DND-41 (cell line): Measurements from ENCODE around the gene GRAMD4.

ENCODE experiments used
- ATAC-seq: fragments of 200-7000 bp; cut with Tn5 transposase; 3 replicates; pipeline ENCODE4 v1.9.1; 2021; ENCODE audit warnings: low read depth; ENCODE audit not compliant: insufficient read depth
- DNase-seq: peaks from one replicate; pipeline ENCODE4 v3.0.0-alpha.2; 2020
- H2AFZ ChIP-seq: 2 replicates; pipeline ENCODE4 v1.6.0; 2012; ENCODE audit warnings: low read depth, low read length
- H3K27ac ChIP-seq: 2 replicates; pipeline ENCODE4 v1.5.1; 2012; ENCODE audit warnings: low read length, inconsistent platforms
- H3K27me3 ChIP-seq: fragments of 200-600 bp; sonication (generic); 2 replicates; pipeline ENCODE4 v1.6.0; 2012; ENCODE audit warnings: low read length, mild to moderate bottlenecking, inconsistent platforms; ENCODE audit not compliant: insufficient read depth, poor library complexity
- H3K36me3 ChIP-seq: 2 replicates; pipeline ENCODE4 v1.5.1; 2012; ENCODE audit warnings: low read length, inconsistent platforms; ENCODE audit not compliant: insufficient read depth
- H3K4me1 ChIP-seq: 2 replicates; pipeline ENCODE4 v1.5.1; 2012; ENCODE audit warnings: mild to moderate bottlenecking, low read length; ENCODE audit not compliant: insufficient read depth
- H3K4me2 ChIP-seq: 2 replicates; pipeline ENCODE4 v1.6.0; 2012; ENCODE audit warnings: mild to moderate bottlenecking, moderate library complexity, low read length, inconsistent platforms; ENCODE audit not compliant: insufficient read depth
- H3K4me3 ChIP-seq, 2 experiments: fragments of 200-600 bp in 1 of 2; shearing (Covaris generic) in 1 of 2; 2 replicates each; pipeline ENCODE4 v1.5.1; 2012 to 2016; ENCODE audit warnings: inconsistent platforms in 2 of 2, low read length in 2 of 2, mild to moderate bottlenecking in 2 of 2, low read depth in 1 of 2, moderate library complexity in 1 of 2
- H3K79me2 ChIP-seq: 2 replicates; pipeline ENCODE4 v1.6.0; 2012; ENCODE audit warnings: low read length, inconsistent platforms; ENCODE audit not compliant: insufficient read depth
- H3K9ac ChIP-seq: 2 replicates; pipeline ENCODE4 v1.6.0; 2012; ENCODE audit warnings: low read depth, mild to moderate bottlenecking, inconsistent platforms, low read length, moderate library complexity
- H3K9me3 ChIP-seq: 2 replicates; pipeline ENCODE4 v1.5.1; 2012; ENCODE audit warnings: low read length, moderate library complexity, mild to moderate bottlenecking, inconsistent platforms; ENCODE audit not compliant: insufficient read depth, severe bottlenecking
- H4K20me1 ChIP-seq: 2 replicates; pipeline ENCODE4 v1.6.0; 2012; ENCODE audit warnings: low read length; ENCODE audit not compliant: insufficient read depth
- EZH2 ChIP-seq: IDR thresholded peaks from 3 replicates; pipeline ENCODE4 v1.6.1; 2012; ENCODE audit warnings: borderline replicate concordance, low read depth, mild to moderate bottlenecking, moderate library complexity, low read length, inconsistent platforms; ENCODE audit not compliant: severe bottlenecking
- TF ChIP-seq, protein P1 (sequence below): IDR thresholded peaks from 2 replicates; pipeline ENCODE4 v1.5.1; 2012; ENCODE audit warnings: borderline replicate concordance, low read length, moderate library complexity, mild to moderate bottlenecking; ENCODE audit not compliant: poor library complexity, severe bottlenecking; ENCODE audit errors: extremely low read depth

Gene GRAMD4, protein sequence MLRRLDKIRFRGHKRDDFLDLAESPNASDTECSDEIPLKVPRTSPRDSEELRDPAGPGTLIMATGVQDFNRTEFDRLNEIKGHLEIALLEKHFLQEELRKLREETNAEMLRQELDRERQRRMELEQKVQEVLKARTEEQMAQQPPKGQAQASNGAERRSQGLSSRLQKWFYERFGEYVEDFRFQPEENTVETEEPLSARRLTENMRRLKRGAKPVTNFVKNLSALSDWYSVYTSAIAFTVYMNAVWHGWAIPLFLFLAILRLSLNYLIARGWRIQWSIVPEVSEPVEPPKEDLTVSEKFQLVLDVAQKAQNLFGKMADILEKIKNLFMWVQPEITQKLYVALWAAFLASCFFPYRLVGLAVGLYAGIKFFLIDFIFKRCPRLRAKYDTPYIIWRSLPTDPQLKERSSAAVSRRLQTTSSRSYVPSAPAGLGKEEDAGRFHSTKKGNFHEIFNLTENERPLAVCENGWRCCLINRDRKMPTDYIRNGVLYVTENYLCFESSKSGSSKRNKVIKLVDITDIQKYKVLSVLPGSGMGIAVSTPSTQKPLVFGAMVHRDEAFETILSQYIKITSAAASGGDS

DNA sequence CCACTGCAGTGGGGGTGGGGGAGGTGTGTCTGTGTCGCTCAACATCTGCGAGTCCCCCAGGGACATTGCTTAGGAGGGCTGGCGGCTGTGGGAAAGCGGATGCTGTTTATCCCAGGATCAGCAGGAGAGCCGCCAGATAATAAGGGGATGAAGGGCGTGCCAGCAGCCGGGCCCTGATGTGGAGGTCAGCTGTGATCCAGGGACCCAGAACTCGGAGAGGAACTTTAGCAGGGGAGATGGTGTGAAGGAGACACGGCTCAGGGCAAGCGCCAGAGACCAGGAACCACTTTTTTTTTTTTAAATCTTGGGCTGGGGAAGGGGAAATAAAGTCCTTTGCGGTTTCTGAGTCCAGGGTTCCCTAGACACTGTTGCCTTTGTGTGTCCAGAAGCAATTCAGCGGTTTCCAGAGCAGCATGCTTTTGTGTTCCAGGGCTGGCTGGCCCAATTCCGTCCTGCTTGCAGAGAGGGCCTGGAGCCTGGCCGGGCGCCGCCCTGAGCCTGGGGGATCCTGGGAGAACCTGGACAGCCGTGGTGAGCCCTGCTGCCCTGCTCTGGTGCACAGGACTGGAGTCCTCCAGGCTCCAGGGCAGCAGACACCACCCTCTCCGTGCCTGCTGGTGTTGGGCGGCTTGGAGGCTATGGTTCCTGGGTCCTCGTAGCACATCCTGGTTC, at the start of gene GRAMD4:
GRAMD4 (plus strand) TSS at position 557 of the 672 bp plus-strand sequence. CDS start 6,414 bp downstream, outside the sequence.
- Histone ChIP-seq H3K27me3 (no peaks in the 10 kb centered on the region), H3K27ac (peak within 1 kb of the TSS; percentile 98), H3K9ac (peak within 1 kb of the TSS; percentile 68), H2AFZ (no peak within 1 kb of the TSS), H3K9me3 (no peaks in the 10 kb centered on the region), H3K4me1 (peaks cover 75% of the 10 kb centered on the region), H4K20me1 (peaks cover 35% of the 10 kb centered on the region), H3K4me2 (peak within 1 kb of the TSS; percentile 62), H3K36me3 (peaks cover 42% of the 10 kb centered on the region), H3K79me2 (peaks cover 91% of the 10 kb centered on the region), H3K4me3 (peak within 1 kb of the TSS in 1 of 2 experiments; percentile 51; a peak in 2 of 4 replicates)
- DNase-seq, result peak; percentile 79
- TF ChIP-seq EZH2, result no peak
- TF ChIP-seq, protein P1, sequence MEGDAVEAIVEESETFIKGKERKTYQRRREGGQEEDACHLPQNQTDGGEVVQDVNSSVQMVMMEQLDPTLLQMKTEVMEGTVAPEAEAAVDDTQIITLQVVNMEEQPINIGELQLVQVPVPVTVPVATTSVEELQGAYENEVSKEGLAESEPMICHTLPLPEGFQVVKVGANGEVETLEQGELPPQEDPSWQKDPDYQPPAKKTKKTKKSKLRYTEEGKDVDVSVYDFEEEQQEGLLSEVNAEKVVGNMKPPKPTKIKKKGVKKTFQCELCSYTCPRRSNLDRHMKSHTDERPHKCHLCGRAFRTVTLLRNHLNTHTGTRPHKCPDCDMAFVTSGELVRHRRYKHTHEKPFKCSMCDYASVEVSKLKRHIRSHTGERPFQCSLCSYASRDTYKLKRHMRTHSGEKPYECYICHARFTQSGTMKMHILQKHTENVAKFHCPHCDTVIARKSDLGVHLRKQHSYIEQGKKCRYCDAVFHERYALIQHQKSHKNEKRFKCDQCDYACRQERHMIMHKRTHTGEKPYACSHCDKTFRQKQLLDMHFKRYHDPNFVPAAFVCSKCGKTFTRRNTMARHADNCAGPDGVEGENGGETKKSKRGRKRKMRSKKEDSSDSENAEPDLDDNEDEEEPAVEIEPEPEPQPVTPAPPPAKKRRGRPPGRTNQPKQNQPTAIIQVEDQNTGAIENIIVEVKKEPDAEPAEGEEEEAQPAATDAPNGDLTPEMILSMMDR, result no peak
- ATAC-seq, result peak; percentile 53

DNA sequence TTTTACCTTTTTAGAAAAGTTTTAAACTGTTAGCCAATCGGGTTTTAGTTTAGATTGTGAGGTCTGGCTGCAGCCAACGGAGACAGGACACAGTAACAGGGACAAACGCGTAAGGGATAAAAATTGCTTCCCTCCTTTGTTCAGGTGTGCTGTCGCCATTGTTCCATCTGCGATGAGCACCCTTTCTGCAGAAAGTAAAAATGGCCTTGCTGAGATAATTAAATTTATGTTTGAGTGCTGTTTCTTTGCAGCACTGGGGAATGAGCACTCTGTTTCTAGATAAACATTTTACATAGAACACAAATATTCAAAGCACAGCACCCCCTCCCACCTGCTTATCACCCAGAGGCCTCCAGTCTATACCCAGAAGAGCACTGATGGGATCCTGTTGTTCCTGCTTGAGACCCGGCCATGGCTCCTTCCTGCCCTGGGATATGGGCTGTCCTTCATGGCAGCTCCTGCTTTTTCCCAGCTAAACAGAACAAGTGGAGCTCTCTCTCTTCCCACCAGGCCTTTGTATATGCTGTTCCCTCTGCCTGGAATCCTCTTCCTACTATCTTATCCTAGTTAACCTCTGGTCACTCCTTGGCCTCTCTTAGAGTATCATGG, 48.4 kb upstream of the GRAMD4 start:
- DNase-seq (no peak), ATAC-seq (no peak)
- Histone ChIP-seq H3K27ac (no peak overlapping the region), H3K36me3 (no peaks in the 10 kb centered on the region), H3K79me2 (no peaks in the 10 kb centered on the region), H2AFZ (no peak overlapping the region), H3K9me3 (peaks cover 6% of the 10 kb centered on the region), H3K4me3 (no peak overlapping the region), H3K27me3 (no peaks in the 10 kb centered on the region), H3K9ac (no peak overlapping the region), H4K20me1 (no peaks in the 10 kb centered on the region), H3K4me1 (peaks cover 13% of the 10 kb centered on the region), H3K4me2 (no peak overlapping the region)
- no peak for TF ChIP-seq EZH2
- TF ChIP-seq, protein P1, result no peak

DNA sequence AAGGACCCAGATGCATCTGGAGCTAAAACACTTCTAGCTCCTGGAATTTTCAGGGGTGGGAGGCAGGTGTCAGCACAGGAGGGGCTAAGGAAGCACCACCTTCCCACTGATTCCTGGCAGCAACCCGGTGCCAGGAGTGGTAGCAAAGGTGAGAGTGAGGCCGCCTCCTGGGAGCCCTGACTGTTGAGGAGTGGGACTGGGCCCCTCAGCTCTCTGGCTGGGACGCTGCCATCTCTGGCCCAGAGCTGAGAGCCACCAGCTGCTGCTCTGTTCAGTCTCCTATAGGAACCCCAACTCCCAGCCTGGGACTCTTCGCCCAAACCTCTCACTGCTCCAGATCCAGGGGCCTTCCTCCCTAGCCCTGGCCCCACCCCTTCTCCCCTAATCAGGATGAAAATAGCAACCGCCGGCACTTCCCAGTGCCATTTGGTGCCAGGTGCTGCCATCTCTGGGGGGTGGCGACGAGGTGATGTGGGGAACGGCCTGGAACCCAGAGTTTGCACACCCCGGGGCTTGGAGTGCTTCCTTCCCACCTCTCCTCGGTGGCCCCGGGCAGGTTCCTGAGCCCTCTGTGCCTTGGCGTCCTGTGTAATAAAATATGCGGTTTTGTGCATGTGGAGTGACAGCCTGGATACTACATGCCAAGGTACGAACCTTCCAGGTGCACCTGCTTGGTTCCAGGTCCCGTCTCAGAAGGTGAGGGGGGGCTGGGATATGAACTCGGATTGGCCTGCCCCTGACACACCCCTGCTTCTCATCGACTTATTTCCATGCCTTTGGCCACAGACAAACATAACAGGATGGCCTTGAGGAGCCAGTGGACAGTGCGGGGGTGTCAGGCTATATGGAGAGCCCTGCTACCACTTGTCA, 47.0 kb upstream of the GRAMD4 start:
- Histone ChIP-seq H3K4me3 (no peak overlapping the region), H3K36me3 (peaks cover 4% of the 10 kb centered on the region; the same call in 1 of the 2 replicates), H3K9ac (no peak overlapping the region), H3K79me2 (peaks cover 9% of the 10 kb centered on the region), H3K27ac (no peak overlapping the region), H3K4me2 (no peak overlapping the region), H3K27me3 (no peaks in the 10 kb centered on the region), H3K4me1 (peaks cover 18% of the 10 kb centered on the region), H3K9me3 (peaks cover 6% of the 10 kb centered on the region), H4K20me1 (peaks cover 7% of the 10 kb centered on the region), H2AFZ (no peak overlapping the region)
- no peak for ATAC-seq
- no peak for DNase-seq
- TF ChIP-seq, protein P1, result no peak
- TF ChIP-seq EZH2, result no peak
